ENCODE measurements around the gene ZBTB20.

The ZBTB20 gene

GRCh38 chr3:114900908-114901307, 246.2 kb downstream of the ZBTB20 start:
- no peak for DNase-seq

GRCh38 chr3:114899186-114899931, 247.7 kb downstream of the ZBTB20 start:
- DNase-seq: peak; percentile 24

GRCh38 chr3:114896978-114897377, 250.1 kb downstream of the ZBTB20 start:
- no peak for DNase-seq

- DNase-seq: no peak
Measured at GRCh38 chr3:114893361-114893760, 253.7 kb downstream of the ZBTB20 start.

- no peak for DNase-seq
Measured at GRCh38 chr3:114892880-114893279, 254.2 kb downstream of the ZBTB20 start.

- peak; percentile 49 for DNase-seq
Measured at GRCh38 chr3:114892131-114892879, 254.8 kb downstream of the ZBTB20 start.

GRCh38 chr3:114887806-114888205, 259.3 kb downstream of the ZBTB20 start:
- DNase-seq: no peak

- DNase-seq: no peak
Measured at GRCh38 chr3:114886905-114887304, 260.2 kb downstream of the ZBTB20 start.

- no peak for DNase-seq
Measured at GRCh38 chr3:114884213-114884923, 262.7 kb downstream of the ZBTB20 start.

GRCh38 chr3:114880078-114880477, 267.0 kb downstream of the ZBTB20 start:
- no peak for DNase-seq

- no peak for DNase-seq
Measured at GRCh38 chr3:114879059-114880031, 267.7 kb downstream of the ZBTB20 start.

- no peak for DNase-seq
Measured at GRCh38 chr3:114878114-114878839, 268.8 kb downstream of the ZBTB20 start.

- DNase-seq: no peak
Measured at GRCh38 chr3:114877378-114878113, 269.5 kb downstream of the ZBTB20 start.

- no peak for DNase-seq
Measured at GRCh38 chr3:114874522-114874971, 272.5 kb downstream of the ZBTB20 start.

- no peak for DNase-seq
Measured at GRCh38 chr3:114873591-114873990, 273.5 kb downstream of the ZBTB20 start.

GRCh38 chr3:114872588-114872987, 274.5 kb downstream of the ZBTB20 start:
- no peak for DNase-seq

GRCh38 chr3:114872050-114872449, 275.0 kb downstream of the ZBTB20 start:
- DNase-seq: no peak

GRCh38 chr3:114867835-114868503, 279.1 kb downstream of the ZBTB20 start:
- no peak for DNase-seq

GRCh38 chr3:114867359-114867758, 279.7 kb downstream of the ZBTB20 start:
- no peak for DNase-seq

GRCh38 chr3:114866430-114866829, 280.7 kb downstream of the ZBTB20 start:
- no peak for DNase-seq

All from hematopoietic multipotent progenitor cell treated with erythropoietin and hydrocortisone succinate and interleukin-3 and kit ligand, for 8 days (in vitro differentiated cells).